ENCODE data around the gene SLC24A4. TPM values are rescaled to one million over a fixed set of nuclear protein-coding genes. Genes with fewer than 3 reads are reported as not detected.

Gene SLC24A4
- total and polyA plus RNA-seq, 10 donors = 0.29 to 8.9 (median 4.2) TPM

GRCh38 chr14:92336363-92336762 lies 13.4 kb downstream of the SLC24A4 start:
- WGBS, 5 donors = 83 to 88% (median 86%) methylated on average over 5 to 6 of the region's 6 CpGs
- no peak for DNase-seq
- Histone ChIP-seq H3K27ac (no peak overlapping the region), H3K4me3 (no peak overlapping the region), H3K9me3 (no peaks in the 10 kb centered on the region), H3K36me3 (no peaks in the 10 kb centered on the region), H3K4me1 (no peaks in the 10 kb centered on the region), H3K27me3 (replicated peaks in 1 of 7) (peaks cover 0 to 23% (median 0%) of the 10 kb centered on the region in 7 donors)
- intact Hi-C loops (cut with DNase I; ENCODE audit: low total_unique reads) = no loop called here
- TF ChIP-seq POLR2A (IDR thresholded peaks at IDR 0.05) = no peak
- TF ChIP-seq POLR2AphosphoS5 (IDR thresholded peaks at IDR 0.05) = no peak
- no peak for TF ChIP-seq CTCF (IDR thresholded peaks at IDR 0.05 in 8 of 11, conservative IDR thresholded peaks at IDR 0.05 in 3 of 11)

- Histone ChIP-seq H3K9me3 (no peaks in the 10 kb centered on the region), H3K4me1 (no peaks in the 10 kb centered on the region), H3K36me3 (no peaks in the 10 kb centered on the region), H3K27ac (no peak overlapping the region), H3K27me3 (replicated peaks in 1 of 7) (peaks cover 0 to 23% (median 0%) of the 10 kb centered on the region in 7 donors), H3K4me3 (no peak overlapping the region)
- TF ChIP-seq POLR2A (IDR thresholded peaks at IDR 0.05) = no peak
- TF ChIP-seq CTCF (IDR thresholded peaks at IDR 0.05 in 8 of 11, conservative IDR thresholded peaks at IDR 0.05 in 3 of 11) = no peak
- no peak for TF ChIP-seq POLR2AphosphoS5 (IDR thresholded peaks at IDR 0.05)
- intact Hi-C loops (cut with DNase I; ENCODE audit: low total_unique reads) = no loop called here
- DNase-seq = no peak
- 85 to 92% (median 90%) methylated on average over 12 of the region's 12 CpGs for WGBS, 5 donors
These were observed 16.5 kb downstream of the SLC24A4 start for GRCh38 chr14:92339426-92339825.

DNA sequence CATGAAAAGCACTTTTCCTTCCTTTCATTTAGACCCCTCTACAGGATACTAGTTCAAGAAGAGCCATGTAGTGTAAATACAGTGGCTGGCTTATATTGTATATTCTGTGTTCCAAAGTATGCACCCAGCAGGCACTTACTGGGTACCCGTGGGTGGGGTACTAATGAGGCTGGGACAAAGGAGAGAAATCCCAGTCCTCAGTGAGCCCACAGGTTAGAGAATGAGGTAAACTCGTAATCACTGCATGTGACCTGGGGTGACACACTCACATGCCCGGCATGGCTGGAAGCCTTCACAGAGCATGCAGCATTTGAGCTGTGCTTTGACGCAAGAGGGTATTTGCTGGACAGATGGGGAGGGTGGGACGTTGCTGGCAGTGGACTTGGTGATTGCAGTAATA lies 17.1 kb downstream of the SLC24A4 start:
- Histone ChIP-seq H3K27ac (no peak overlapping the region), H3K9me3 (no peaks in the 10 kb centered on the region), H3K27me3 (replicated peaks in 1 of 7) (peaks cover 0 to 23% (median 0%) of the 10 kb centered on the region in 7 donors), H3K4me1 (no peaks in the 10 kb centered on the region), H3K4me3 (no peak overlapping the region), H3K36me3 (no peaks in the 10 kb centered on the region)
- 77 to 84% (median 82%) methylated on average over 5 of the region's 5 CpGs for WGBS, 5 donors
- intact Hi-C loops (cut with DNase I; ENCODE audit: low total_unique reads) = no loop called here
- TF ChIP-seq POLR2A (IDR thresholded peaks at IDR 0.05) = no peak
- no peak for TF ChIP-seq CTCF (IDR thresholded peaks at IDR 0.05 in 8 of 11, conservative IDR thresholded peaks at IDR 0.05 in 3 of 11)
- TF ChIP-seq POLR2AphosphoS5 (IDR thresholded peaks at IDR 0.05) = no peak
- DNase-seq = no peak

DNA sequence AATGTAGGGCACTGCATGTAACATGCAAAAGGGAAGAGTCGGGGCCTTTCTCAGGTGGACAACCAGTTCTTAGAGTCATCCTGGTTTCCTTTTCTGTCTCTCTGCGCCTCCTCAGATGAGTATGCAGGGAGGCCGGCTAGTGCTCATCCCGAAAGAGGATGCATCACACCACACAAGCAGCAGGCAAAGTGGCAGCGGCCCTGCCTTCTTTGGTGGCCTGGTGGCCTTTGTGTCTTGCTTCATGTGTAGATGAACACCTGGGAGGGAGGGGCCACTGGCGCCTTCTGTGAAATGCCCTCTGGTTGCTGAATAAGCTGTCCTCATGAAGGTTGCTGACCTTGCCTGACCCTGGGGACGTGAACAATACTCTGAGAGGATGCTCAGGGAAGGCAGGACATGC lies 18.0 kb downstream of the SLC24A4 start:
- H3K4me3 ChIP-seq = no peak overlapping the region
- H3K27ac ChIP-seq = no peak overlapping the region
- DNase-seq = no peak
- intact Hi-C loops (cut with DNase I; ENCODE audit: low total_unique reads) = no loop called here
- H3K4me1 ChIP-seq = no peaks in the 10 kb centered on the region
- H3K36me3 ChIP-seq = no peaks in the 10 kb centered on the region
- TF ChIP-seq POLR2AphosphoS5 (IDR thresholded peaks at IDR 0.05) = no peak
- no peak for TF ChIP-seq POLR2A (IDR thresholded peaks at IDR 0.05)
- no peak for TF ChIP-seq CTCF (IDR thresholded peaks at IDR 0.05 in 8 of 11, conservative IDR thresholded peaks at IDR 0.05 in 3 of 11)
- whole genome bisulfite sequencing, 5 donors = 74 to 86% (median 76%) methylated on average over 7 of the region's 7 CpGs
- H3K9me3 ChIP-seq = no peaks in the 10 kb centered on the region
- peaks cover 0 to 23% (median 0%) of the 10 kb centered on the region in 7 donors for H3K27me3 ChIP-seq (replicated peaks in 1 of 7)

Data from spleen (tissue), 11 donors.